Activated effector memory CD4-positive, alpha-beta T cell treated with Interleukin-2 at 50 U/mL for 16 hours (primary cell): ENCODE results near the gene ADAMTS2.

ENCODE experiments used
- DNase-seq: peaks from one replicate; pipeline ENCODE4 v3.0.0-alpha.2; 2020

Gene ADAMTS2

DNA sequence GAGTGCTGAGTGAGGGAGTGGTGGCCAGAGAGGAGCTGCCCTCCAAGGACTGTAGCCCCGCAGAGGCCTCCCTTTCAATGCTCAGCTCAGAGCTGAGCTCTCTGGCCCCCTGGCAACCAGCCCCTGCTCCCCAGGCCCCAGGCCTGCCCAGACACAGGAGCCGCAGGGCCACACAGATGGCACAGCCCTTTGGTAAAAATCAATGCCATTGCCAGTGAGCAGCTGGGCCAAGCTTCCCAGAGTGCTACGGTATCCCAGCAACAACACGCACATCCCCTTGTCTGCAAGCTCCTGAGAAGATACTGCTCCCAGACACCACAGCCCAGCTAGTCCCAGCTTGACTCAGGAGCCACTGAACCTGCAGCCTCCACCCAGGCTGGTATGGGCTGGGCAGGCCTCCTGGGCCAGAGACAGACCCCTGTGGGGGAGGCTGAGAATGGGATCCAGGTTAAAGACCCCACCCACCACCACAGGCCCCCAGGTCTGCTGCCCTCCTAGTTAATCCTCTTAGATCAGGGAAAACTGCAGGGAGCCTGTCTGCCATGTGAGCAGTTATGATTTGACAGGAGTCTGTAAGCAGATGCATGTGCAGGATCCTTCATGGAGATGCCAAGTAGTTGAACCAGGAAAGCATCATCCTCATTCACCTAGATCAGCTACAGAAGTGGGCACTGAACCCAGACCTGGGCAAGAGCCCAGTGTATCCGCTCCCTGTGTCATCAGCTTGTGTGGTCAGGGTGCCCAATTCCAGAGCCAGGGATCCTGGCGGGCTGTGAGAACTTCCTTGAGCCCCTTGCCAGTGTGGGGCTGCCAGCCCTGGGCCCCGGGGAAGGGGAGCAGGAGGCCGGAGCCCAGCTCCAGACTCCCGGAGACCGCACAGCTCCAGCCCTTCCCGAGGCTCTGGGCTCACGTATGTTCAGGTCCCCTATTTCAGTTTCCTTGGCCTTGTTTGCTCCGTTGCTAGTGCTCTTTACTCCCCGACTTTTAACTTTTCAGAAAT, 26.7 kb upstream of the ADAMTS2 start:
- DNase-seq: no peak

- DNase-seq: no peak
Measured at GRCh38 chr5:179371121-179371510, 25.9 kb upstream of the ADAMTS2 start.

DNA sequence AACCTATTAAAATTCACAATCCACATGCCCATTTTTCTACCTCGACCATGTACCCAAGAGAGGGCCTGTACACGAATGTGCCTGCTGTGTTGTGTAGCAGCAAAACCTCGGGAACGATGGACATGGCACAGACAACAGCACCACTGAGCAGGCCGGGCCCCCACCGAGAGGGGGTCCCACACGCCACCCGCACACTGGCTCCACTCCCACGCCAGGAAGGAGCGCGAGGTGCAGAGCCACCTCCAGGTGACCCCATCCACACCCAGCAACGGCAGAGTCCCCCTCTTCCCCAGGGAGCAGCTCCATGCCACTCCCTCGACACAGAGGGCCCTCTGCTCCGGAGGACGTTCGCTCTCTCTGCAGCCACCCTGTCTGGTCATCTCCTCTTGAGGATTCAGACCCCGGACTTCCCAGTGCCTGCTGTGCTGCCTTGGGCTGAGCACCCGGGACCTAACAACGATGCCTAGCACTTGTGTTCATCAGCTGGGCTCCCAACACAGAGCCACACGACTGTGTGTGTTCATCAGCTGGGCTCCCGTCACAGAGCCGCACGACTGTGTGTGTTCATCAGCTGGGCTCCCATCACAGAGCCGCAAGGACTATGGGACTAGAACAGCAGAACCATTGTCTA, 25.3 kb upstream of the ADAMTS2 start:
- no peak for DNase-seq

DNA sequence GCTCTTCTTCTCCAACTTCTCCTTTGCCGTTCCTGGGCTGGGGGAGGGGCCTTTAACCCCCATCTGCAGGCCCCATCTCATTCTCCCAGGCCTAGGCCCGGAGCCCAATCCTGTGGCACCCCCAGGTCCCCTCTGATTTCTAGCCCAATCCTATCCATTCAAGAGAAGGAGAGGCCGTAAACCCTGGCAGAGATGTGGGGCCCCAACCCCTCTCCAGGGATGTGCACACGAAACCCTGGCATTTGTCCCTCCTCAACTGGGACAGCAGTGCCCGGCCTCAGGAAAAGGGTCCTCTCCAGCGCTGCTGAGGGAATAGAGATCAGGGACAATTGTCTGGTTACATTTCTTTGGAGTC, 24.2 kb upstream of the ADAMTS2 start:
- no peak for DNase-seq

- DNase-seq: no peak
Measured at GRCh38 chr5:179368806-179369529, 23.7 kb upstream of the ADAMTS2 start.

DNA sequence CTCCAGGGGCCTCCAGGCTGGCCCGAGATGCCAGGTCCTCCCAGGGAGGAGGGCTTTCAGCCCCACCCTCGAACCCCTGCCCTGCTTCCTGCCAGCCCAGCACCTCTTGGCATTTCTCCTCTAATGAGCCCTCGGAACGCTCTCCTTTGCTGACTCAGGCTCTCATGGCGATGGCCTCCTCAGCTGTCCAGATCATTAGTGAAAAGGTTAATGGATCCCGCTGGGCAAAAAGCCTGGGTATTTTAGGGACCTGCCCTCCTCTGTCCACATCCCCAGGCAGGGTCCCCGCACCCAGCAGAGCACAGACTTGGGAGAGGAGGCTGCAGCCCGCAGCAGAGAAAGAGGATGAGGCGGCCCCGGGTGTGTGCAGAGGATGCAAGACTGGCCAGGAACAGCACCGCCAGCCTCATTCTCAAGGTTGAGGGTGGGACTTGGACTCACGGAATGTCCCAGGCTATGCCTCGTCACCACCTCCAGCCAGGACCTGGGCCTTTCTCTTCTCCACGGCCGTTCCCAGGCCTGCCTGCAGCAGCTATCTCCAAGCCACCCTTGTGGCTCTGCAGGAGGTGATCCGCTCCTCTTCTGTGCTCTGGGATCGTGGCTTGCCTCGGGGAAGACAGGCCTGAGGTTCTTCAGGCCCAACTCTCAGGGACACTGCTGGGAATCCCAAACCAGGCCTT, 23.0 kb upstream of the ADAMTS2 start:
- DNase-seq: no peak

DNA sequence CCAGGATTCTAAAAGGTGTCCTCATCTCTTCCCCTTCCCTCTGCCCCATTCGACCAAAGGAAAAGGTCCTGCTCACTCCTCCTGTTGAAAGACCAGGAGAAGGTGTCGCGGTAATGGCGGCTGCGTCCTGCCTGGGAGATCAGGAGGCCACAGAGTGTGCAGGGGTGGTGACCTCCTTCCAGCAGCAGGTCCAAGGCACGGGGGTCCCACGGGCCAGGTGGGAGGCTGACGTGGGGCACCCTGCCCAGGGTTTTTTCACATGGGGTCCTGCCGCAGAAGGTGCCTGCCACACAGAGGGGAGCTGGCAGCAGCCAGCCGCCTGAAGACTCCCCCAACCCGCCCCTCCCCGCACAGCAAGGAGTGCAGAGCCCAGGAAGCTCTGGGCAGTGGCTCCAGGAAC, 22.2 kb upstream of the ADAMTS2 start:
- no peak for DNase-seq

DNA sequence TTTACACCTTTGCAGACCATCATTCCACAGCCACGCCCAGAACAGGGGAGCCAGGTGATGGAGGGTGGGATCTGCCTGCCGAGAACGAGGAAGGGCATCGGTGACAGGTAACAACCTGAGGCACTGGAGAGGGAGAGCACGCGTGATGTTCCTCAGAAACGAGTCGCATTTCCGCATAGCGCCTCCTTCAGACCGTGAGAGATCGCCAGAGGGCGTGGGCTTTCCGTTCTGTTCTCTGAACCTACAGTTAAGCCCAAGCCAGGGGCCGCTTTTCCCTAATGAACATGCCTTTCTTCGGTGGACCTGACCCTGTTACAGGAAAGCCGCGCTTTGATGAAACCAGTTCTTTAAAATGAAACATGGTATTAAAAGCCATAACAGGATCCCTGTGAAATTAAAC, 17.1 kb upstream of the ADAMTS2 start:
- no peak for DNase-seq

DNA sequence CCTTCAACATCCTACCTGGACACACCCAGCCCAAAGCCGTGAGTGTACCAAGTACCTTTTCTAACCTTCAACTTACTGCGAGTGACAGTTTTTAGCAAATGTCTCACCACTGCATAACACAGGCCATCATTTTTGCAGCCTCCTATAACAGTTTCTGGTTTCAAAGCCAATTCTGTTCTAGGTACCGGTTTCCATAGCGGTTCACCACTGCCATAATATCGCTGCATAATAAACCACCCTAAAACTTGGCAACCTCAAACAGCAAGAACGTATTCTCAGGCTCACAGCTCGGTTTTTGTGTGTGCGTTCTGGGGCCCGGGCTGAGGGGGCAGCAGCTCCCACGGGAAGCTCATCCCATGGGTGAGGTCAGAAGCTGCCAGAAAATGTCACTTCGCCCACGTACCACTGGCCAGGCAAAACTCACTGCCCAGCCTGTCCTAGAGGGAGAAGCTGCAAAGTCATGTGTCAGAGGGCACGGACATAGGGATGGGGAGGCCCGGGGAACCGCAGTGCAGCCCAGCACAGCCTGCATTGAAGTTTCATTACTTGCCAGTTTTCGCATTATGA, 15.9 kb upstream of the ADAMTS2 start:
- DNase-seq: no peak

DNA sequence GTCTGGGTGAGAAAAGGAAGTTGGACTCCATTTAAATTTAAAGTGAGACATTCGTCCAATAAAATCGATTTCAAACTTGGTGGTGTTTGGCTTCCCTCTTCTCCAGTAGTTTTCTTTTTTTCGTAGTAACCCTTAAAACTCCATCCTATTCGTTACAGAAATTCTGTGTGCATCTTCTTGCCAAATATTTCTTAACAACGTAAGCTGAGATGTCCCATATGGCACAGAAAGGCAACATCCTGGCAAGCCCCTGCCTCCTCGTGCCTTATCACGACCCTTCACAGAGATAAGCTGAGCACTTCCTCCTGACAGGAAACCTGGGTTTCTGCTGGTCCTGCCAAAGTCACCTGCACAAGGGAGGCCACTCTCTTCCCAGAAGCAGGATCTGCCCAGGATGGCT, 11.8 kb upstream of the ADAMTS2 start:
- DNase-seq: no peak

DNA sequence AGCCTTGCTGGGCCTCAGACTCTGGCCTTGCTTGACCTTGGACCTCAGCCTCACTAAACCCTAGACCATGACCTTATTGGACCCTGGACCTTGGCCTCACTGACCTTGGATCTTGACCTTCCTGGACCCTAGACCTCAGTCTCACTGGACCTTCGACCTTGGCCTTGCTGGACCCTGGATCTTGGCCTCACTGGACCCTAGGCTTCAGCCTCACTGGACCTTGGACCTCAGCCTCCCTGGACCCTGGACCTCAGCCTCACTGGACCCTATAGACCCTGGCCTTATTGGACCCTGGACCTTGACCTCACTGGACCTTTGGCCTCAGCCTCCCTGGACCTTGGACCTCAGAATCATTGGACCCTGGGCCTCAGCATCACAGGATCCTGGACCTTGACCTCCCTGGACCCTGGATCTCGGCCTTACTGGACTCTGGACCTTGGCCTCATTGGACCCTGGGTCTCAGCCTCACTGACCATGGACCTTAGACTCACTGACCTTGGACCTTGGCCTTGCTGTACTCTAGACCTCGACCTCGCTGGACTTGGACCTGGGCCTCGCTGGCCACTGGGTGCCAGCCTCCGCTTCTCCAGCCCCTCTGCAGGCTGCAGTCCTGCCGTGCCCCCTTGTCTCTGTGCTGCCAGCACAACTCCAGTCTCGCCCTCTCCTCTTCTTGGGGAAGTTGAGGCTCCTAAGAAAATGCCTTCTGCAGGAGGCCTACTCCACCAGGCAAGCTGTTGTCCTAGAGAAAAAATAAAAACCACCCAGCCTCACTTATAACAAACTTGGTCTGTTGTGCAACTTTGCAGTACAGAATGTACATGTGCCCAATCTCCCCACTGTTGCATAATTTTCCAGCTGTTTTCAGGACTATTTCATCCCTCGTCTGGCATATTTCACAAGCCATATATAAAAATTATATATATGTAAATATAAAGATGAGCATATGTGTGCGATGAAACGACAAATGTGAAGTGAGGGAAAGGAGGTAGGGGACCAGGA, 11.0 kb upstream of the ADAMTS2 start:
- no peak for DNase-seq

- DNase-seq: no peak
Measured at GRCh38 chr5:179354305-179354882, 9.1 kb upstream of the ADAMTS2 start.

- no peak for DNase-seq
Measured at GRCh38 chr5:179348843-179349242, 3.6 kb upstream of the ADAMTS2 start.

- DNase-seq: no peak
Measured at GRCh38 chr5:179348011-179348530, 2.8 kb upstream of the ADAMTS2 start.

DNA sequence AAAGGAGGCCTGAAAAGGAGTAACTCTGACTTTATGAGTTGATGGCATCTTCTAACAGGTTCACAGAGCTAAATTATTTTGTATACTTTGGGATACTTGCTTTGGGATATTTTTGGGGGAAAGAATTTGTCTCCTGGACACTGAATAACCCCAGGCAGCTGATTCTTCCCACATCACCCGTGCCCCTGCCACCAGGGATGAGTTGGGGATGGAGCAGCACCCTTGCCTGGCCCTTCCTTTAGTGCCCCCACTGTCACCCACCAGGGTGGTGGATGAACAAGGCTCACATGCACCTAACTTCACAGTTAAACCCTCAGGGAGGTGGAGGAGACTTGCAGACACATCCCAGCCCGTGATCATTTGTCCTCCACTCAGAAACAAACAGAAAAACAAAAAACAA, 2.3 kb upstream of the ADAMTS2 start:
- DNase-seq: no peak

- no peak for DNase-seq
Measured at GRCh38 chr5:179346875-179347274, 1.6 kb upstream of the ADAMTS2 start.

- no peak for DNase-seq
Measured at GRCh38 chr5:179346401-179346800, 1.1 kb upstream of the ADAMTS2 start.

DNA sequence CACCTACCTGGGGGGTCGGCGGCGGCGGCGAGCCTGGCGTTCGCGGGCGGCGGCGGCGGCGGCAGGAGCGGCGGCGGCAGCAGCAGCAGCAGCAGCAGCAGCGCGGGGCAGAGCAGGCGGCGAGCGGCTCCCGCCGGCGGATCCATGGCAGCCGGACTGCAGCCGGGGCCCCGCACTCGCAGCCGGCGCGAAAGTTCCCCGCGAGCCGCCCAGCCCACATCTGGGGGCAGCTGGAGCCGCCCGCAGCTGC, 153 bp downstream of the ADAMTS2 start:
- DNase-seq: no peak

DNA sequence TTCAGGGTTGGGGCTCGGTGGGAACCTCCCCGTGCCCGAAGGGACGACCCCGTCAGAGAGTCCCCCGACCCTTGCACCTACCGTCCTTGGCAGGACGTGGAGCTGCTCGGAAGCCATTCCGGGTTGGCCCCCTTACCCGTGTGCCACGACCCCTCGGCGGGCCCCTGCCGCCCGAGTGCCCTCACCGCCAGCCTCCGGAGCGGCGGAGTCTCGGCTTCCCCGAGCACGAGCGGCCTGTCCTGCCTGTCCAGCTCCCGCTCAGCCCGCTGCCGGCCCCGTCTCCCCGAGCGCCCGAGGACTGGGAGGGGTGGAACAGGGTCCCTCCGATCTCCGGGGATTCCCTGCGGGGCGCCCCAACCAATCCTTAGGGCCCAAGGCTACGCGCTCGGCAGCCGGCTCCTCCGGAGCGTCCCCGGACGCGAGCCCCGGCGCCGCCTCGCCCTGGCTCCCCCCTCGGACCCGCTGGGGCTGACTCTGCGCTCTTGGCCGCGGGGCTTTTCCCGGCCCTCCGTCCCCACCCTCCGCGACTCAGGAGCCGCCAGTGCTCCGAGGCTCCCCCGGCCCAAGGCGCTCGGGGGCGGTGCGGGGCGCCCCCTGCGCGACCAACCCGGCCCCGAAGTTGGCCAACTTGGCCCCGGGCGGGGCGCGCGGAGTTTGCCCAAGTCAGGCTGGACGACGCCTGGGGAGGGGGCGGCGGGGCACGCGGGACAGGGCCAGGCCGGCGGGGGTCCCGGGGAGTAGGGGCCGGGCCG, 654 bp downstream of the ADAMTS2 start:
- DNase-seq: no peak

- DNase-seq: no peak
Measured at GRCh38 chr5:179343719-179344430, 1.4 kb downstream of the ADAMTS2 start.
